Measurements from ENCODE around the gene RNU2-63P. TPM values are rescaled to one million over a fixed set of nuclear protein-coding genes. Genes with fewer than 3 reads are reported as not detected.
A peak's percentile ranks its signal among the peaks of the same experiment; 100 is the strongest.

Gene RNU2-63P
- total and polyA plus RNA-seq, 2 of the 8 experiments (the other 6 are each of a cell fraction or from before 2014, with no cell fraction given) = 6.6 TPM; not detected in 1

Small RNA genes within 50 kb of the gene (small RNA-seq; reads per million reads assigned to genes)
- gene RNU2-63P (ENCODE audit: insufficient read depth) = 6.5 reads per million, percentile 71 among the genes with 10 or more reads in this experiment

Other genes starting within 250 kb of the RNU2-63P start
- gene RGPD2, start 190.8 kb downstream of the RNU2-63P start, total RNA-seq (2021; fragmentation: NEBNext Ultra II Directional; extraction: Animal tissue kit (Norgen Biotek cat#: 25700)) = 9.3 and 9.7 TPM in 2 replicates
- gene RGPD2, start 190.8 kb downstream of the RNU2-63P start, polyA plus RNA-seq (2011; rRNA removed) = 1.6 and 2.1 TPM in 2 replicates
- 7.7 and 8.5 TPM in 2 replicates for gene KRCC1, start 39.2 kb upstream of the RNU2-63P start, total RNA-seq (2021; fragmentation: NEBNext Ultra II Directional; extraction: Animal tissue kit (Norgen Biotek cat#: 25700))
- 2.1 and 5.1 TPM in 2 replicates for gene KRCC1, start 39.2 kb upstream of the RNU2-63P start, polyA plus RNA-seq (2011; rRNA removed)
- not detected in 2 replicates for gene SMYD1, start 51.3 kb upstream of the RNU2-63P start, total RNA-seq (2021; fragmentation: NEBNext Ultra II Directional; extraction: Animal tissue kit (Norgen Biotek cat#: 25700))
- 0.05 and 0.06 TPM in 2 replicates for gene SMYD1, start 51.3 kb upstream of the RNU2-63P start, polyA plus RNA-seq (2011; rRNA removed)
- not detected in 2 replicates for gene FABP1, start 111.5 kb upstream of the RNU2-63P start, total RNA-seq (2021; fragmentation: NEBNext Ultra II Directional; extraction: Animal tissue kit (Norgen Biotek cat#: 25700))
- 0.09 TPM in 1 of 2 replicates, not detected in the other for gene FABP1, start 111.5 kb upstream of the RNU2-63P start, polyA plus RNA-seq (2011; rRNA removed)
- 4.6 TPM in 2 replicates for gene THNSL2, start 153.8 kb upstream of the RNU2-63P start, total RNA-seq (2021; fragmentation: NEBNext Ultra II Directional; extraction: Animal tissue kit (Norgen Biotek cat#: 25700))
- 7.0 and 8.0 TPM in 2 replicates for gene THNSL2, start 153.8 kb upstream of the RNU2-63P start, polyA plus RNA-seq (2011; rRNA removed)

All from H1 (cell line).